DOHH2 (cell line): ENCODE results near the gene SMAD7.

ENCODE experiments used
- CTCF ChIP-seq: fragments of 200-600 bp; sonication (generic); IDR thresholded peaks from one replicate; pipeline ENCODE4 v1.5.1; 2014; ENCODE audit warnings: antibody characterized with exemption, mild to moderate bottlenecking, low read depth, low read length; ENCODE audit not compliant: poor library complexity, severe bottlenecking
- EZH2phosphoT487 ChIP-seq: fragments of 200-600 bp; sonication (generic); IDR thresholded peaks from 2 replicates; pipeline ENCODE4 v1.6.1; 2017; ENCODE audit warnings: borderline replicate concordance, mild to moderate bottlenecking, antibody characterized with exemption, low read length, moderate library complexity, mixed read lengths

GRCh38 chr18:48989304-48990303 lies 38.8 kb upstream of the SMAD7 start:
- TF ChIP-seq CTCF = no peak
- no peak for TF ChIP-seq EZH2phosphoT487
